Spleen (tissue), 7 donors: Measurements from ENCODE around the gene TIMP1.

Source experiments
- CTCF ChIP-seq, 11 experiments: fragments of 200-600 bp in 7 of 11; fragments of 450-650 bp in 4 of 11; sonication (generic) in 4 of 11; IDR thresholded peaks in 8 of 11; conservative IDR thresholded peaks in 3 of 11; 1 replicate in 7 of 11; 2 replicates in 4 of 11; pipeline versions ENCODE4 v1.4.0 to v1.8.0; 2016 to 2021; ENCODE audit warnings: antibody characterized with exemption in 11 of 11, inconsistent platforms in 4 of 11, mild to moderate bottlenecking in 1 of 11
- POLR2A ChIP-seq, 3 donors: fragments of 450-650 bp; IDR thresholded peaks; one replicate each; pipeline ENCODE4 v1.5.1; 2017; ENCODE audit warnings: antibody characterized with exemption in 3 of 3, mild to moderate bottlenecking in 1 of 3
- donor health status: DM: no; HTN: no; CAD: no; lungs with moderate emphysema.
- donor health status: DM: no; HTN: no; CAD: no.
- donor health status: DM: no; HTN: no; CAD: no.

GRCh38 chrX:47576021-47576898 lies 6.0 kb upstream of the TIMP1 start:
- no peak for TF ChIP-seq CTCF (IDR thresholded peaks at IDR 0.05 in 8 of 11, conservative IDR thresholded peaks at IDR 0.05 in 3 of 11)
- TF ChIP-seq POLR2A (IDR thresholded peaks at IDR 0.05): no peak
